HG02852 (cell line): ENCODE measurements around the gene PDCD2L.
"Not testable (repeated sequence)": the region's sequence is repeated elsewhere in the genome, so short reads cannot be mapped to it uniquely, and the experiment has no call there.

Experiments
- ATAC-seq: cut with Tn5 transposase; IDR thresholded peaks from one replicate; pipeline ENCODE4 v1.9.1; 2021; ENCODE audit warnings: mild to moderate bottlenecking, moderate library complexity; ENCODE audit not compliant: unreplicated experiment

Gene PDCD2L

GRCh38 chr19:34404109-34404909 is at the start of gene PDCD2L:
Gene PDCD2L, plus strand, starts transcription at chr19:34404399. Its CDS starts 32 bp downstream, at chr19:34404431.
- ATAC-seq, result peak; percentile 85

DNA sequence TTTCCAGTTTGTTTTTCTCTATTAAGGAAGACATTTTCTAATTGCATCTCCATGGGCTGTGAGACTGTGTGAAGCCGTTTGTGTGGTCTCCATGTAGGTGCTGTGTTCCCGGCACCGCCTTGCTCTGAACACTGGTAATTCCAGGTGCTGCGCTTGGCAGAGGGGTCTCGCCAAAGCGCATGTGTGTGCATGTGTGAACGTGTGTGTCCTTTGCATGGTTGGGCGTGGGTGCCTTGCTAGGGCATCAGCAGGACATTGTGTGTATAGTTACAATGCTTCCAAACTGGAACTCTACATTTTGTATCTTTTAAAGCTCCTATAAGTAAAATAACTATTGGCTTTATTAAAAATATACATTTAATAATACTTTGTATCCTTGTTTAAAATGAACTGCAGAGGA is 49.0 kb upstream of the PDCD2L start:
- ATAC-seq, result no peak

DNA sequence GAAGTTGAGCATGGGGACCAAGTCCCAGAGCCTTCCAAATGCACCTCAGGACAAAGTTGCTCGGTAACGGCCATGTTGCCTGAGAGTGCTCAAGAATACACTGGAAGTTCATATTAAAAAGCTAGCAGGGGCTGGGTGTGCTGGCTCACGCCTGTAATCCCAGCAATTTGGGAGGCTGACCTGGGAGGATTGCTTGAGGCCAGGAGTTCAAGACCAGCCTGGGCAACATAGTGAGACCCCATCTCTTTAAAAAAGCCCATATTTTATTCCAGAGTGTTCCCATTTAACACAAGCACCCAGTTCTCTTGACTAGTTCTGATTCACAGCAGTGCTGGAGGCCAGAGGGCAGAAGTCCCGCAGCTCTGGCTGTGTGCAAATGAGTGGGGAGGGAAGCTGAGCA is 47.3 kb upstream of the PDCD2L start:
- no peak for ATAC-seq

GRCh38 chr19:34357431-34357830 is 46.8 kb upstream of the PDCD2L start:
- ATAC-seq, result no peak

- ATAC-seq, result peak; percentile 93
Measured at GRCh38 chr19:34359140-34359953, 44.9 kb upstream of the PDCD2L start.

DNA sequence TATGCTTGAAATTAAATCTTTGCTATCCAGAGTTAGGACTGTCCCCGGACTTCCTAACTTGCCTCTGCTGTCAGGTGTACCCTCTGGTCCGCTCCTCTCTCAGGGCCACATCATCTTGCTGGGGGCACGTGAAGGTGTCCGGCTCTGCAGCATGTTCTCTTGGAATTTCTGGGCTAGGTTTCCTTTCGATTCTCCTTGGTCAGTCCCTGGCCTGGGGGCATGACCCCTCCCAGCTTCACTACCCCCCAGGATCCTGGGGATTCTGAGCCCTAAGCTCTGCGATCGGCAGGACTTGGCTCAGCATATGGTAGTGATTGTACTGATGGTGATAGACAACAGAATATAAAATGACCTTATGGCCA is 44.3 kb upstream of the PDCD2L start:
- no peak for ATAC-seq

DNA sequence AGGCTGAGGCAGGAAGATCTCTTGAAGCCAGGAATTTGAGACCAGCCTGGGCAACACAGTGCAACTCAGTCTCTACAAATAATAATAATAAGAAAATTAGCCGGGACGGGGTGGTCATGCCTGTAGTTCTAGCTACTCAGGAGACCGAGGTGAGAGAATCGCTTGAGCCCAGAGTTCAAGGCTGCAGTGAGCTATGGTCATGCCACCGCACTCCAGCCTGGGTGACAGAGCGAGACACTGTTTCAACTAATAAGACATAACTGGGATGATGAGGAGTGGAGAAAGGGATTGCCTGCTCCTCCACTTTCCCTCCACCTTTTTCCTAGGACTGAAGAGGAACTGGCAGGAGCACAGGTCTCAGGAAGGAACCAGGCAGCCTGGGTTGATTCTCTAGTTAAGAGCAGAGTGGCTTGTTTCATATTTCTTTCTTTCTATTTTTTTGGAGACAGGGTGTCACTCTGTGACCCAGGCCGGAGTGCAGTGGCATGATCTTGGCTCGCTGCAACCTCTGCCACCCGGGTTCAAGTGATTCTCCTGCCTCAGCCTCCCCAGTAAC is 43.8 kb upstream of the PDCD2L start:
- no peak for ATAC-seq

GRCh38 chr19:34362679-34363069 is 41.5 kb upstream of the PDCD2L start:
- ATAC-seq, result no peak

DNA sequence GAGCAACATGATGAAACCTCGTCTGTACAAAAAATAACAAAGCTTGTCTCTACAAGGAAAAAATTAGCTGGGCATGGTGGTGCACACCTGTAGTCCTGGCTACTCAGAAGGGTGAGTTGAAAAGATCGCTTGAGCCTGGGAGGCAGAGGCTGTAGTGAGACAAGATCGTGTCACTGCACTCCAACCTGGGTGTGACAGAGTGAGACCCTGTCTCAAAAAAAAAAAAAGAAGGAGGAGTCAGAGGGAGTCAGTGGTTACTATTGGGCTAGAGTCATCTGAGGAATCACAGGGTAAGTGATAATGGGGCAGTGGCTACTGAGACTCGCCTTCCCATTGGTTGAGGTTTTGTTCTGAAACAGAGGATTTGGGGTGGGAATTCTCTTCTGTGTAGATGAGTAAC is 41.1 kb upstream of the PDCD2L start:
- no peak for ATAC-seq

GRCh38 chr19:34363930-34364329 is 40.3 kb upstream of the PDCD2L start:
- no peak for ATAC-seq

DNA sequence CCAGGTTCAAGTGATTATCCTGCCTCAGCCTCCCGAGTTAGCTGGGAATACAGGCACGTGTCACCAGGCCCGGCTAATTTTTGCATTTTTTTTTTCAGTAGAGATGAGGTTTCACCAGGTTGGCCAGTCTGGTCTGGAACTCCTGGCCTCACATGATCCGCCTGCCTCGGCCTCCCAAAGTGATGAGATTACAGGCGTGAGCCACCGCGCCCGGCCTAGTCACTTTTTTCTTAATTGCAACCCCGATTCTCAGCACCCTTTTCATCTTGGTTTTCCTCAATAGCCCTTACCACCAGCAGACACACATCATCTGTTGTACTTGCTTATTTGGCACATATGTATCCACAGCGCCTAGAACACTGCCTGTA is 39.8 kb upstream of the PDCD2L start:
- no peak for ATAC-seq

DNA sequence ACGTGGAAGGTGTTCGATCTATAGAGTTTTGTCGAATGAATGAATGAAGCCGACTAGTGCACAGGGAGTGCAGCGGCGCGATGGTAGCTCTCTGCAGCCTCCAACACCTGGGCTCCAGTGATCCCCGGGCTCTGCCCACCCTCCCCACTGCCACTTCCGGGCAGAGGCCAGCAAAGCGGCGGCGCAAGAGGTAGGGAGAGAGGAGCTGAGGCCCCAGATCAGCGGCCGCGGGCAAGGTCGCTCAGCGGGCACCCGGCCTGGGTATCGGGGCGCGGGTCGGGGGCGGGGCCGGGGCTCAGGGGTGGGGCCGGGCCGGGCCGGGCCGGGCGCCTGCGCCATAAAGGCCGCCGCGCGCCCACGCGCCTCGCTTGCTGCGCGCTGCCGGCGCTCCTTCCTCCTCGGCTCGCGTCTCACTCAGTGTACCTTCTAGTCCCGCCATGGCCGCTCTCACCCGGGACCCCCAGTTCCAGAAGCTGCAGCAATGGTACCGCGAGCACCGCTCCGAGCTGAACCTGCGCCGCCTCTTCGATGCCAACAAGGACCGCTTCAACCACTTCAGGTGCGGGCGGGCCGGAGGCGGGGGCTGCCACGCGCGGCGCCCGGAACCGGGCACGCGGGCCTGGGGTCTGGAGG is 39.3 kb upstream of the PDCD2L start, which contains the start of gene GPI:
TSS of gene GPI (plus strand) at position 367 of the 633 bp plus-strand sequence. CDS start at position 438, 71 bp downstream.
- ATAC-seq, result peak; percentile 65

DNA sequence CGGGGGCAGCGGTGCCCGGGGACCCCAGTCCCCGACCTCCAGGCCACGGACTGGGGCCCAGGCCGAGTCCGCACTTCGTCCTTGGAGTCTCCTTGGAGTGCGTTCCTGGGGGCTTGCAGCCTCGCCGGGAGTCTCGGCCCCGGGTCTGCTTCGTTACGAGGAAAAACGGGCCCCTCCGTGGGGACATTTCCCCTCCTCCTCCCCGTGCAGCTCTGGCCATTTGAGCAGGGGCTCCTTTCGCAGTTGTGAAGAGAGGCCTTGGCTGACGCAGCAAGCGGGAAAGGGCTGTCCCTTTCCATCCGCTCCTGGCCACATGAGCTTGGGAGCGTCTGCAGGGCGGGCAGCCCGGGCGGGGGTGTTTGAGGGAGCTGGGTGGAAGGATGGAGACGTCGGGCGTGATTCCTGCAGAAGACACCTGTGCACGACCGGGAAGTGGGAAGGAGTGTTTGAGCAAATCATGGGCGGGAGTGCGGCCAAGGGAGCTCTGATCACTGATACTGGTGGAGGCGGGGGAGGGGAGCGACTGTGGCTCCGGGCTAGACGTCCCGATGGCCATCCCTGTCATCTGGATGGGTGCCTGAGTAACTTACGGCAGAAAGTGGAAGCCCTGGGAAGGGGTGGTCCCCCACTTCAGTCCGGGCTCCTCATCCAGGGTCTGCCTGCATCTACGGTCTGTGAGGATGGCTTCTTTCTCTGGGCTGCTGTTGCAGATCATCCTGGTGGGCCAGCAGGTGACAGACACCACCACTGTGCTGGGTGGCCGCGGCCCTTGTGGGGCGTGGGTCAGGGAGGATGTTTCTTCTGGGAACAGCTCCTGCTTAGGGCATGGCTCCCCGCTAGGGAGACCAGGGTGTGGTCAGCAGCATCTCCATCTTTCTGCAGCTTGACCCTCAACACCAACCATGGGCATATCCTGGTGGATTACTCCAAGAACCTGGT is 38.5 kb upstream of the PDCD2L start:
- peak; percentile 10 for ATAC-seq

DNA sequence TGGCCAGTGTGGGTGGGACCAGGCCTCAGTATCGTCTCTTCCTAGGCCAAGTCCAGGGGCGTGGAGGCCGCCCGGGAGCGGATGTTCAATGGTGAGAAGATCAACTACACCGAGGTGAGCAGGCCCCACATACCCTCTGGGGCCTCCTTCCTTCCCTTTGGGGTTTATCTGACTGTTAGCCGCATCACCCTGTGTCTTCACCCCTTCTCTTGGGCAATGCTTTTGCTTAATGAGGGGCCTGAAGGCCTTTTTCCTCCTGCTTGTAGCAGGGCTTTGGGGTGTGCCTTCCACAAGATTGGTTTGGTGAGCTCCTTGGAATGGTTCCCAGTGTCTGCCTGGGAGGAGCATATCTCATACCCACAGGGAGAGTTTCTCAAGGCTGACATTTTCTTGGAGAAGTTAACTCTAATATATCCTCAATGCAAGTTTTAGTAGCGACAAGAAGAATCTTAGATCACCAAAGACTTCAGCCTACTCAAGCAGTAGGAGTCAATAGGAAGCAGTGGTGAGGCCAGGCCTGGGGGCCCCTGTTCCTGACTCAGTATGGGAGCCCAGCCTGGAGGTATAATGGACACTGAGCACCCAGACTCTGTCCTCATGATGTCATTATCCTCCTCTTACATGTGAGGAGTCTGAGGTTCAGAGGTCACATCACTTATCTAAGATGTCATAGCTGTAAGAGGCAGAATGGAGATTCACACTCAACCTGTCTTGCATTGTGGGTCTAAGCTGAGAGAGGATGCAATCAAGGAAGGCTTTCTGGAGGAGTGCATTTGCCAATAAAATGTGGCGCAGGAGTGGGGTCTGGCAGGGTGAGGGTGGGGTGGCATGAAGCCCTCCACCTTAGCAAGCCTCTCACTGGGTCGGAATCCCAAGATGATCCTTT is 37.2 kb upstream of the PDCD2L start:
- no peak for ATAC-seq

GRCh38 chr19:34367624-34367957 is 36.6 kb upstream of the PDCD2L start:
- no peak for ATAC-seq

- no peak for ATAC-seq
Measured at GRCh38 chr19:34368338-34368737, 35.9 kb upstream of the PDCD2L start.

DNA sequence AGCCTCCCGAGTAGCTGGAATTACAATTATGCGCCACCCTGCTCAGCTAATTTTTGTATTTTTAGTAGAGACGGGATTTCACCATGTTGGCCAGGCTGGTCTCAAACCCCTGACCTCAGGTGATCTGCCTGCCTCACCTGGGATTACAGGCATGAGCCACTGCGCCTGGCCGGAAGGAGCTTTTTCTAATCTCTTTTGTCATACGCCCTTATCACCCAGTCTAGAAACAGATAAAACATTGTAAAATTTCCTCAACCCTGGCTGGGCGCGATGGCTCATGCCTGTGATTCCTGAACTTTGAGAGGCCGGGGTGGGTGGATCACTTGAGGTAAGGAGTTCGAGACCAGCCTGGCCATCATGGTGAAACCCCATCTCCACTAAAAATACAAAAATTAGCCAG is 35.0 kb upstream of the PDCD2L start:
- not testable (repeated sequence) for ATAC-seq

DNA sequence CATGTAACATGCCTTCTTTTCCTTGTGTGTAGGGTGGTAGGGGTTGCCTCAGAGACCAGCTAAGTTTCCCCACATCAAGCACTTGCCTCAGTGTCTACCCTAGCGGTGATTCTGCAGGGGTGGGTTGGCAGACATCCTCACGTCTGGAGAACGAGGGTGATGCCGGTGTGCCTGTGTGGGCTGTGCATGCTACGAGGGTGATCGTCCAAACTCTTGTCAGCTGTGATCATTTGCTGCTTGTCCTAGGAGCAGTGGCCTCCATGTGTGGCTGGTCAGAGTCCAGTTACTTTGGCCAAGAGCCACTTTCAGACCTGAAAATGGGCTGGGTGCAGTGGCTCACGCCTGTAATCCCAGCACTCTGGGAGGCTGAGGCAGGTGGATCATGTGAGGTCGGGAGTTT is 34.1 kb upstream of the PDCD2L start:
- no peak for ATAC-seq

GRCh38 chr19:34370983-34371382 is 33.2 kb upstream of the PDCD2L start:
- no peak for ATAC-seq
